Measurements from ENCODE around the gene IRF9.

Gene IRF9

DNA sequence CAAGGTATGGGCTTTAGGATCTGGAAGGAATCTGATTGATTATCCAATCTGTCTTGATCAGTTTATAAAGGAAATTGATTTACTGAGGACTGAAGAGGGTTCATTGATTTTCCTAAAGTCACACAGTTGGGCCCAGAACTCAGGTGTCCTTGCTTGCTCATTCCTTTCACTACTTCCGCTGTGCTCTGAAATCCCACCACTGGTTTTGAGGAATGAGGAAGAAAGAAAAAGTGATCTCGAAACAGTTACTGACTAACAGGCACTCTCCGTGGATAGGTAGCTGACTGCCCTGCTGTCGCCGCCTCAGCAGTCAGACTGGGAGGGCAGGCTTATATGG, 30.7 kb upstream of the IRF9 start, which contains the start of gene FITM1:
Gene FITM1, plus strand, starts transcription at position 280 of the 337 bp plus-strand sequence. CDS start 905 bp downstream, outside the sequence.
- Histone ChIP-seq H3K79me2 (ENCODE audit: insufficient read depth, low read depth) (no peaks in the 10 kb centered on the region), H4K20me1 (ENCODE audit: insufficient read depth) (no peaks in the 10 kb centered on the region), H3K4me2 (no peak within 1 kb of the TSS), H3K27ac (no peak within 1 kb of the TSS), H3K36me3 (ENCODE audit: insufficient read depth) (no peaks in the 10 kb centered on the region), H3K4me1 (ENCODE audit: low read depth, poor library complexity, severe bottlenecking) (no peaks in the 10 kb centered on the region), H3K27me3 (ENCODE audit: insufficient read depth, low read depth) (no peaks in the 10 kb centered on the region), H3K9ac (no peak within 1 kb of the TSS), H2AFZ (ENCODE audit: low read depth) (no peak within 1 kb of the TSS), H3K4me3 (IDR thresholded peaks at IDR 0.05; ENCODE audit: insufficient read depth, low read depth, low read length) (no peak within 1 kb of the TSS)
- TF ChIP-seq, protein P1, sequence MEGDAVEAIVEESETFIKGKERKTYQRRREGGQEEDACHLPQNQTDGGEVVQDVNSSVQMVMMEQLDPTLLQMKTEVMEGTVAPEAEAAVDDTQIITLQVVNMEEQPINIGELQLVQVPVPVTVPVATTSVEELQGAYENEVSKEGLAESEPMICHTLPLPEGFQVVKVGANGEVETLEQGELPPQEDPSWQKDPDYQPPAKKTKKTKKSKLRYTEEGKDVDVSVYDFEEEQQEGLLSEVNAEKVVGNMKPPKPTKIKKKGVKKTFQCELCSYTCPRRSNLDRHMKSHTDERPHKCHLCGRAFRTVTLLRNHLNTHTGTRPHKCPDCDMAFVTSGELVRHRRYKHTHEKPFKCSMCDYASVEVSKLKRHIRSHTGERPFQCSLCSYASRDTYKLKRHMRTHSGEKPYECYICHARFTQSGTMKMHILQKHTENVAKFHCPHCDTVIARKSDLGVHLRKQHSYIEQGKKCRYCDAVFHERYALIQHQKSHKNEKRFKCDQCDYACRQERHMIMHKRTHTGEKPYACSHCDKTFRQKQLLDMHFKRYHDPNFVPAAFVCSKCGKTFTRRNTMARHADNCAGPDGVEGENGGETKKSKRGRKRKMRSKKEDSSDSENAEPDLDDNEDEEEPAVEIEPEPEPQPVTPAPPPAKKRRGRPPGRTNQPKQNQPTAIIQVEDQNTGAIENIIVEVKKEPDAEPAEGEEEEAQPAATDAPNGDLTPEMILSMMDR (conservative IDR thresholded peaks at IDR 0.05; ENCODE audit: low read depth, low read length): no peak

DNA sequence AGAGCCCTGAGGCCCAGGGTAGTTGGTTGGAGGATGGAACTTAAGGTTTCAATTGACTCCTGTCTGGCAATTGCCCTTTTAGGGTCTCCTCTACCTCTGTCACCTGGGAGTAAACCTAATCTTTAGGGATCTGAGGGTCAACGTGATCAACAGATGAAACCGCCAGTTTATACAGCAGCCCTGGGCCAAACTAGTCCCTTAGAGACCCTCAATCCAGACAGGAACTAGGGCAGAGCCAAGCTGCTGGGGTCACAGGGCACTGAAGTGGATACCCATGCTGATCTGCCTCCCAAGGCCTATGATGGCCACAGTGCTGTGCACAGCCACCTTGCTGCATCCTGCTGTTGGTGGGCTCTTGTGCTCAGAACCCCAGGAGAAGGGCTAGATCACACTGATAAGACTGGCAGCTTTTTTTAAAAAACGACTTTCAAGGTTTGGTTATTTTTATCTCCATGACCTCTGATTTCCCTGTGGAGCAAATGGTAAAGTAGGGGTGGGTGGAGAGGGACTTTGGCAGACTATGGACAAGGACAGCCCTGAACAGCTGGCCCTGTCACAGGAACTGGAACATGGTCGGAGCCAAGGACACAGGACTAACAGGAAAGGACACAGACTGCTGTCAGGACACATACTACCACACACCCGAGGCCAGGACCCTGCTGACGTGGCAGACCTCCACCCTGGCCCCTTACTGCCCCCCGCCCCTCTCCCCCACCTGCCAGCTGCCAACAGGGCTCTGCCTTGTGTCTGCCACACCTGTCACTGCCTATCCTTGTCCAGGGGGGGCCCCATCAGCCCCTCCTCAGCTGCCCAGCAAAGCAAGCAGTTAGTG, 30.1 kb upstream of the IRF9 start:
- H3K9ac ChIP-seq: no peak overlapping the region
- H3K27ac ChIP-seq: no peak overlapping the region
- H3K36me3 ChIP-seq (ENCODE audit: insufficient read depth): no peaks in the 10 kb centered on the region
- H3K4me3 ChIP-seq (IDR thresholded peaks at IDR 0.05; ENCODE audit: insufficient read depth, low read depth, low read length): no peak overlapping the region
- H3K4me2 ChIP-seq: no peak overlapping the region
- no peaks in the 10 kb centered on the region for H3K79me2 ChIP-seq (ENCODE audit: insufficient read depth, low read depth)
- H4K20me1 ChIP-seq (ENCODE audit: insufficient read depth): no peaks in the 10 kb centered on the region
- TF ChIP-seq, protein P1 (conservative IDR thresholded peaks at IDR 0.05; ENCODE audit: low read depth, low read length): no peak
- no peaks in the 10 kb centered on the region for H3K4me1 ChIP-seq (ENCODE audit: low read depth, poor library complexity, severe bottlenecking)
- H2AFZ ChIP-seq (ENCODE audit: low read depth): no peak overlapping the region
- no peaks in the 10 kb centered on the region for H3K27me3 ChIP-seq (ENCODE audit: insufficient read depth, low read depth)

DNA sequence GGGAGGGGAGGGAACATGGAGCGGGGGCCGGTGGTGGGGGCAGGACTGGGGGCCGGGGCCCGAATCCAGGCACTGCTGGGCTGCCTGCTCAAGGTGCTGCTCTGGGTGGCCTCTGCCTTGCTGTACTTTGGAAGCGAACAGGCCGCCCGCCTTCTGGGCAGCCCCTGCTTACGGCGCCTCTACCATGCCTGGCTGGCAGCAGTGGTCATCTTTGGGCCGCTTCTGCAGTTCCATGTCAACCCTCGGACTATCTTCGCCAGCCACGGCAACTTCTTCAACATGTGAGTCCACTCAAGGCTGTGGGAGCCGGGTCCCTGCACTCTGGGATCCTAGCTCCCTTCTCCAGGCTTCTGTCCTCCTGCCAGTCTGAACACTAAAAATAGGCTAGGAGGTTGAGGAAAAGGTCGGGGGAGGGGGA, 29.5 kb upstream of the IRF9 start:
- no peaks in the 10 kb centered on the region for H3K4me1 ChIP-seq (ENCODE audit: low read depth, poor library complexity, severe bottlenecking)
- H3K4me3 ChIP-seq (IDR thresholded peaks at IDR 0.05; ENCODE audit: insufficient read depth, low read depth, low read length): no peak overlapping the region
- no peak overlapping the region for H3K4me2 ChIP-seq
- H2AFZ ChIP-seq (ENCODE audit: low read depth): no peak overlapping the region
- H3K9ac ChIP-seq: no peak overlapping the region
- TF ChIP-seq, protein P1 (conservative IDR thresholded peaks at IDR 0.05; ENCODE audit: low read depth, low read length): no peak
- no peak overlapping the region for H3K27ac ChIP-seq
- H3K36me3 ChIP-seq (ENCODE audit: insufficient read depth): no peaks in the 10 kb centered on the region
- H3K27me3 ChIP-seq (ENCODE audit: insufficient read depth, low read depth): no peaks in the 10 kb centered on the region
- no peaks in the 10 kb centered on the region for H4K20me1 ChIP-seq (ENCODE audit: insufficient read depth)
- no peaks in the 10 kb centered on the region for H3K79me2 ChIP-seq (ENCODE audit: insufficient read depth, low read depth)

DNA sequence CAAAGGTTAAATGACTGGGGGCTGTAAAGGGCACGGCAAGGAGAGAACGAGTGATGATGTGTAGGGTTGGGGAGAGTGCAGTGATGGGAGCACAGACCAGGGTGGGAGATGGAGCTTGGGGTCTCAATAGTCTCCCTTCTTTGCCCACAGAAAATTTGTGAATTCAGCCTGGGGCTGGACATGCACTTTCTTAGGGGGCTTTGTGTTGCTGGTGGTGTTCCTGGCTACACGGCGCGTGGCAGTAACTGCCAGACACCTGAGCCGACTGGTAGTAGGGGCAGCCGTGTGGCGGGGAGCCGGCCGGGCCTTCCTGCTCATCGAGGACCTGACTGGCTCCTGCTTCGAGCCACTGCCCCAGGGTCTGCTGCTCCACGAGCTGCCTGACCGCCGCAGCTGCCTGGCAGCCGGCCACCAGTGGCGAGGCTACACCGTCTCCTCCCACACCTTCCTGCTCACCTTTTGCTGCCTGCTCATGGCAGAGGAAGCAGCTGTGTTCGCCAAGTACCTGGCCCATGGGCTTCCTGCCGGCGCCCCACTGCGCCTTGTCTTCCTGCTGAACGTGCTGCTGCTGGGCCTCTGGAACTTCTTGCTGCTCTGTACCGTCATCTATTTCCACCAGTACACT, 28.9 kb upstream of the IRF9 start:
- Histone ChIP-seq H3K27ac (no peak overlapping the region), H3K4me1 (ENCODE audit: low read depth, poor library complexity, severe bottlenecking) (peaks cover 4% of the 10 kb centered on the region), H3K79me2 (ENCODE audit: insufficient read depth, low read depth) (no peaks in the 10 kb centered on the region), H3K4me3 (IDR thresholded peaks at IDR 0.05; ENCODE audit: insufficient read depth, low read depth, low read length) (no peak overlapping the region), H3K4me2 (no peak overlapping the region), H3K36me3 (ENCODE audit: insufficient read depth) (no peaks in the 10 kb centered on the region), H4K20me1 (ENCODE audit: insufficient read depth) (no peaks in the 10 kb centered on the region), H3K27me3 (ENCODE audit: insufficient read depth, low read depth) (no peaks in the 10 kb centered on the region), H2AFZ (ENCODE audit: low read depth) (no peak overlapping the region), H3K9ac (no peak overlapping the region)
- TF ChIP-seq, protein P1 (conservative IDR thresholded peaks at IDR 0.05; ENCODE audit: low read depth, low read length): no peak
